ENCODE data around the gene CES2.

The CES2 gene

DNA sequence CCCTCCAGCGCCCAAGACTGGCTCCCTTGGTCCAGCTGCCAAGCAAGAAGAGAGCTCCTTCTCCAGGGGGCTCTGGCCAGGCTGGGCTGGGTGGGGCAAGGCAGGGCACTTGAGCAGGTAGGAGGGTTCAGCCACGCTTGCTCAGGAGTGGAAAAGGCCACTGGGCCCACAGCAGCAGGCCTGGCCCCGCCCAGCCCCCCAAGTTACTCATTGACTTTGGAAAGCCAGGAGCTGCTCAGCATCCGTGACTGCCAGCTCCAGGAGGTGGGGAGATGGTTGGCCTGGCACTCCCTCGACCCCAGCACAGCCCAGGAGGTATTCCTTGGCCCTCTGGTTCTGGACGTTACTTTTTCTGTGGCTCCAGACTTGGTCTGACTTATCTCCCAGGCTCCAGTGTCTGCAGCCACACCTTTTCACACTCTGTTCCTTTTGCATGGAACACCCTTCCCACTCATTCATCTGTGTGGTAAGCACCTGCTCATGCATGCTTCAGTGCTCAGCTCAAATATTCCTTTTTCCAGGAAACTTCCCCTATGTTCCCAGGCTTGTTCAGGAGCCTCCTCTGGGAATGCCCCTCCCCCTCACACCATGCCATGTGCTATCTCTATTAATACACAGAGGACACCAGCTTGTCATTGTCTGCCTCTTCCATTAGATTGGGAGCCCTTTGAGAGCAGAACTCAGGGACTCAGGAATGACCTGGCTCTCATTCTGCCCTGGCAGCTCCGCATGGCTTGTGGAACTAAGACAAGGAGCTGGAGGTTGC, 16.3 kb upstream of the CES2 start, which contains the start of gene CDH16:
Gene CDH16 (minus strand): TSS at position 83 of the 766 bp plus-strand sequence. CDS start 820 bp downstream, outside the sequence.
- DNase-seq (ENCODE audit: low read depth in 3 of 3) = no peak

DNA sequence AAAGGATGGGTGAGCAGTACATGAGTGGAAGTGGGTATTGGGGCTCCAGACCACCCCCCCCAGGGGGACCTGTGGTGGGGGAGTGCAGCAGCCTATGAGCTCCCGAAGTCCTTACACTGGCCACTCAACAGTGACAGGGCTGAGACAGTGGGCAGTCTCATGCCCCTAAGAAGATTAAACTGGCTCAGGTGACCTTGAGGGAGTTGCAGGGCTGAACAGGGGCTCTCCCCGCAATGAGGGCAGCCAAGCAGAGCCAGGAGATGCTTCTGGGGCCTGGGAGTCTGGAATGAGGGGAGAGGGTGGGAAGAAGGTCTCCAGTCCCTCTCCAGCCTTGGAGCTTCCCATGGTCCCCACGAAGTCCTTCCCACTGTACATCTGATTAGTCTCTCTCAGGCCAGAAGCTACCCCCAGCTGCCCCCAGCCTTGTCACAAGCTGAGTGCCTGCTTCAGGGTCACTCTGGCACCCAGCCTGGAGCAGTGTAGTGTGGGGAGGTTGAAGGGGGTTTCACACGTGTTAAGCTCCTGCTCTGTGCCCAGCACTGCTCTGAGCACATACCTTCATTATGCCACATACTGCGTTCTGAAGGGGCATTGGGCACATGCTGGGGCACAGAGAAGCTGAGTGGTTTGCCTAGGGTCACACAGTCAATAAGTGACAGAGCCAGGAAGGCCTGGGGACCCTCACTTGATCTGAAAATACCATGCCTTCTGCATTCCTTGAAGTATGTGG, 15.6 kb upstream of the CES2 start:
- no peak for DNase-seq (ENCODE audit: low read depth in 3 of 3)

DNA sequence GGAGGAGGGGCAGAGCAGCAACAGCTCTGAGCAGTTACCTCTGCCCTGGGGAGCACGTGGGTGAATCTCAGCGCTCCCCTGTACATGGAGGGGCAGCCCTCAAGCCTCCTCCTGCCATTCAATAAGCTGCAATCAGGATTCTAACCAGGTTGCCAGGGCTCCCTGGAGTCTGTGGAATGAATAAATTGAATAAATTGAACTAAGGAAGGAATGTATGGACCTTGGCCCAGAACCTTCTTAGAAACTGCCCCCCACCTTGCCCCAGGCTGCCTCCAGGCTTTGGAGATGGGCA, 15.1 kb upstream of the CES2 start:
- DNase-seq (ENCODE audit: low read depth in 3 of 3) = no peak

GRCh38 chr16:66920924-66921680, 14.2 kb upstream of the CES2 start:
- DNase-seq (ENCODE audit: low read depth in 3 of 3) = no peak

- no peak for DNase-seq (ENCODE audit: low read depth in 3 of 3)
These were observed 13.4 kb upstream of the CES2 start for GRCh38 chr16:66921729-66922450.

- DNase-seq (ENCODE audit: low read depth in 3 of 3) = no peak
These were observed 12.0 kb upstream of the CES2 start for GRCh38 chr16:66923247-66923731.

GRCh38 chr16:66923866-66924265, 11.4 kb upstream of the CES2 start:
- DNase-seq (ENCODE audit: low read depth in 3 of 3) = no peak

DNA sequence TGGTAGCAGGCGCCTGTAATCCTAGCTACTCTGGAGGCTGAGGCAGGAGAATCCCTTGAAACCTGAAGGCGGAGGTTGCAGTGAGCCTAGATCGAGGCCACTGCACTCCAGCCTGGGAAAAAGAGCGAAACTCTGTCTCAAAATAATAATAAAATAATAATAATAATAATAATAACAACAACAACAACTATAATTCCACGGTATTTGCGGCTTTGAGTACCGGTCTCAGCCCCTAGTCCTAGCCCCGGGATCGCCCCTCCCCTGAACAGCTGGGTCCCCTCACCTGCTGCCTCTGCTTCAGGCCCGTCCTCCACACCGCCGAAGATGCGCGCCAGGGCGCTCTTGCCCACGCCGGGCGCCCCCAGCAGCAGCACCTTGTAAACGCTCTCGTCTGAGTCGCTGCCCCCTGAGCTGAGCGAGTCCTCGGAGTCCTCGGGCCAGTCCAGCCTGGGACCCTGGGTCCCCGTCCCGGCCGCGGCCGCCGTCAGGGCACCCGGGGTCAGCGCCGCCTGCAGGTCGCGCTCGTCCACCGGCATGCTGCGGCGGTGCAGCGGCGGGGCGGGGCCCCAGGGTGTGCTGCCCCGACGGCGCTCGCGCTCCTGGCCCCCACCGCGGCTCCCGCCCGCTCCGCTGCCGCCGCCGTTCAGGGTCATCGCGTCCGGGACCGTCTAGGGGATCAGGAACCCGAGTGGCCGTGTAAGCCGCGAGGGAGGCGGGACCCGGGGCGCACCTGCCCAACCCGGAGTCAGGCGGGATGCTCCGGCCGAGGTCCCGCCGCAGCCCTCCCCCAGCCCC, 10.6 kb upstream of the CES2 start:
- no peak for DNase-seq (ENCODE audit: low read depth in 3 of 3)

DNA sequence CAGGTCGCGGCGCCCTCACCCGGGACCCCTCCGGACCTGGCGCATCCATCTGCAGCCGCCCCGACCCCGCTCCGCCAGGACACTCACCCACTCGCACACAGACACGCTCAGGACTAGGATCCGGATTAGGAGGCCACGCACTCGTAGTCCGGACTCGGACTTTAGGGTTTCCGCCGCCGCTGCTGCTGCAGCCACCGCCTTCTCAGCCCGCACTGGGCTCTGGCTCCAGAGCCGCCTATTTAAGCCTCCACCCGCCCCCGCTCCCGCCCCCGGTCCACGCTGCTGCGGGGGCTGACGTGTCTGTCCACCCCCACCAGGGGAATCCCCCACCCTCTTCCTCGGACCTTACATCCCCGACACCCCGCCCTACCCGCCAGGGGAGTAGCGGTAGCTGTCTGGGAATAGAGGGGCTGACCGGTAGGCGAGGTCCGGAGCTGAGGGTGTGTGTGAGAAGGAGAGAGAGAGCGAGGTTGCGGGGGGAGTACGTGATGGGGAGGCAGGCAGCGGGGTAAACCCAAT, 9.9 kb upstream of the CES2 start, which contains the start of gene RRAD:
Gene RRAD (minus strand): TSS at position 214 of the 519 bp plus-strand sequence. CDS start 356 bp downstream, outside the sequence.
- DNase-seq (ENCODE audit: low read depth in 3 of 3) = no peak

DNA sequence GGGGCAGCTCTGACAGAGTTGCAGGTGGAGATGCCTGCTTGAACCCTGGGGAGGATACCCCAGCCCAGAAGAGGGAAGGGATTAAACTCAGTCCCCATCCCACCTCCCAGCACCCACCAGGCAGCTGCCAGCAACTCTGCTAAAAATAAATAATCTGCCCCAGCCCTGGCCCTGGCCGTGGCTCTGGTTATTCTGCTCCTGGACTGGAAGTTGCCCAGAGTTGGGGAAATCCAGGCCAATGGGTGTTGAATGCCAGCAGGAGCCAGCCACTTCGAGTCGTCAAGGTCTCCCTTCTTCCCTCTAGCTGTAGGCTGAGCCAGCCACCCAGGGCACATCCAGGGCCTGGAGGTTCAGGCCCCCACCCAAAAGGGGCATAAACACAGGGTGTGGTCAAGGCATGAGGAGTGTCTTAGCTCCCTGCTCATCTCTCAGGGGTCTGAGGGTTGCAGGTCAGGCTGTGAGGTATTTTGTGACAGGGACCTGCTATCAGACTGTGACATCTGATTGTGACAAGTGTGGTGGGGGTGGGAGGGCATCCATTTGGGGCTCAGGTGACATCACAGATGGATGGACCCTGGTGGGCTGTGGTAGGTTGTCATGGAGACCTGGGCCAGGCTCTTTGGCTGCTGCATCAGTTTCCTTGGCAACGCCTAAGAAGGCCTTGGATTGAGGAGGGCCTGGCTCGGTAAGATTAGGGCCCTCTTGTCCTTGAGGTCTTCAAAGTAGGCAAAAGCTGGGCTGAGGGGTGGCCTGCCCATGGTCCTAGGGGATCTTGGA, 9.0 kb upstream of the CES2 start:
- no peak for DNase-seq (ENCODE audit: low read depth in 3 of 3)

DNA sequence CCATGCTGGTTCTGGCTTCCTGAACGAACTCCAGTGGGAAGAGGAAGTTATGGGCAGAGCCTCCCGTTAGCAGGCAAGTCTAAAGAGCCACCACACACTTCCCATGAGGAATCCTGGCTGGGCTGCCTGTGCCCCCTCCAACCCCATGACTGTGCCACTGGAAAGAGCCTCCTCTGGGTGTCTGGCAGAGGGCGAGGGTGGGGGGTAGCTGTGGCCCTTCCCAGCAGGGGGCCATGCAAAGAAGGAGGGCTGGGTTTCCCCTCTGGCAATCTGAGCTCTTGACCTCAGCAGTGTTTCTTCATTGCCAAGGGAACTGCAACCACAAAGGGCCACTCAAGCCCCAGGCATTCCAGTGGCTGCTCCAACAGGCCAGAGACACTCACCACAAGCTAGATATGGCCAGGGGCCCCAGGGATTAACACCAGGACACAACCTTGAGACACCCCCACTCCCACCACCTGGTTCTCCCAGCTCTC, 8.3 kb upstream of the CES2 start:
- no peak for DNase-seq (ENCODE audit: low read depth in 3 of 3)

GRCh38 chr16:66927918-66928649, 7.2 kb upstream of the CES2 start:
- no peak for DNase-seq (ENCODE audit: low read depth in 3 of 3)

DNA sequence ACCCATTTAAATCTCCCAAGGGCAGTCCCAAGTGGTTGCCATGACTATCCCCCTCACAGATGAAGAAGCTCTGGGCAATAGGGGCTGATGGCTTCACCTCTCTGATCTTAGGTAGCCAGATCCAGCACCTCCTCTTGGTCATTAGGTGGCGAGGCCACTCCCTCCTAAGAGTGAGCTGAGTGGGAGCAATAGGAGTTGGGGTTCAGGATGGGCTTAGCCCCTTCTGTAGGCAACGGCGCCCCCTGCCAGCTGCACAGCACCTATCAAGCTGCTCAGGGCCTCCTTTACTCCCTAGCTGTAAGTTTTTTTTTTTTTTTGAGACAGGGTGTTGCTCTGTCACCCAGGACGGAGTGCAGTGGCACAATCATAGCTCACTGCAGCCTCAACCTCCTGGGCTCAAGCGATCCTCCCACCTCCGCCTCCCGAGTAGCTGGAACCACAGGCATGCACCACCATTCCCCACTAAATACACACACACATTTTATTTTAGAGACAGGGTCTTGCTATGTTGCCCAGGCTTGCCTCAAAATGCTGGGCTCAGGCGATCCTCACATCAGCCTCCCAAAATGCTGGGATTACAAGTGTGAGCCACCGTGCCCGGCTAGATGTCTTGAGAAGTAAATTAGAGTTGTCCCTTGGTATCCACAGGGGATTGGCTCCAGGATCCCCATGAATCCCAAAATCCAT, 6.5 kb upstream of the CES2 start:
- DNase-seq (ENCODE audit: low read depth in 3 of 3) = no peak

GRCh38 chr16:66930189-66930588, 5.1 kb upstream of the CES2 start:
- no peak for DNase-seq (ENCODE audit: low read depth in 3 of 3)

DNA sequence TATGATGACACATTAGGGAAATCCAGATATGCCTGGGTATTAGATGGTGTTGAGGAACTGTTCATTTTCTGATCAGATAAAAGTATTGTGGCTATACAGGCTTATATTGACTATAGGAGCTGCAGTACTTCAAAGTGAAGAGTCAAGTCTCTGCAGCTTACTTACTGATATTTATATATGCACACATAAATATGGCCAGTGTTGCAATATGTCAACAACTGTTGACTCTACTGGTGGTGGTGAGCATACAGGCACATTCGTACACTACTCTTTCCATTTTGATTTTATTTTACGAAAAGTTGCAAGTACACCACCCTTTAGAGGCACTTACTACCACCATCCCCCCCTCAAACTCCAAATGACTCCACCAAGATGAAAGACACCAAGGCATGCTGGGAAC, 3.7 kb upstream of the CES2 start:
- DNase-seq (ENCODE audit: low read depth in 3 of 3) = no peak

- no peak for DNase-seq (ENCODE audit: low read depth in 3 of 3)
These were observed 3.2 kb upstream of the CES2 start for GRCh38 chr16:66932076-66932475.

DNA sequence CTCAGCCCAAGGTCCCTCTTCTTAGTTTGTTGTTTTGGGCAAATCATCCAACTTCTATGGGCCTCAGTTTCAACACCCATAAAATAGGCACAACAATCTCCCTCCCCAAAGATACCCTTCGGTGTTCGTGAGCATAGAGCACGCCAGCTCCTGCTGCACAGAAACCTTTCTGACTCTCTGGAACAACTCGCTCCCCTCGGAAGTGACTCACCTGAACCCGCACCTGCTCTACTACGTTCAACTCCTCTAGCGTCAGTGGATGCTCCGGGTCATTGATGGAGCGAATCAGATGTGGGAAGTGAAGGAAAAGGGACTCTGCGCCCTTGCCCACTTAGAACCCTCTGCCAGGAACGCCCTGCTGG, 1.6 kb upstream of the CES2 start:
- peak; percentile 29 to 45 (median 39) for DNase-seq (ENCODE audit: low read depth in 3 of 3)

DNA sequence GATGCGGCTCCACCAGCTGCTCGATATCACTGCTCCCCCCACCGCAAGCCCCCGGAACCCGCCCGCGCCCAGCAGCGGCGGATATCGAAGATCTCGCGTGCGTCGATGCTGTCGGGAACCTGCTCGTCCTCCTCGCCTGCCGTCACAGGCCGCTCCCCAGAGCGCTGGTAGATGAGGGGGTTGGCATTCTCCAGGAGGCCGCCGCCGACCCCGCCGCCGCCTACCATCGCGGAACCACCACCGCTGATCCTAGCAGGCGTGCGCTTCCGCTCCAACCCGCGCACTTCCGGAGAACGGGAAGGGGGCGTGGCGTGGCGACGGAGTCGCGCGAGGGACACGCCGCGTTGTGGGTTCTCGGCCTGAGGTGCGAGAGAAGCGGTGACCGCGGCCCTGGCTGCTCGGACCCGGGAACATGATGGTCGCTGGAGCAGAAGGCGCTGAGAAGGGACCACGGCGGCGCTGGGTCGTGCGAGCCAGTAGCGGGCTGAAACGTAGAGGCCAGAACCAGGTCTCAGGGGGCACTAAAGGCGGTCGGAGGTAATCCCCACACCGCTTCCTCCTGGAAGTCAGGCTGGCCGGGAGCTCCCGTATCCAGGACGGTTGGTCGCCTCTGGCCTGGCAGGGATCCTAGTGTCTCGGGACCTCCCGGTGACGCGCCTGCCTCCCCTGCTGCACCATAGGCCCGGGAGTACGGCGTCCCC, 1.0 kb upstream of the CES2 start, which contains the start of gene CIAO2B:
Gene CIAO2B (minus strand): TSS at position 265 of the 701 bp plus-strand sequence. CDS start 38 bp downstream, at position 227.
- peak; percentile 81 to 83 (median 81) for DNase-seq (ENCODE audit: low read depth in 3 of 3)
